ENCODE measurements around the gene MYO1H. TPM values are rescaled to one million over a fixed set of nuclear protein-coding genes. Genes with fewer than 3 reads are reported as not detected.
"Not testable (repeated sequence)": the region's sequence is repeated elsewhere in the genome, so short reads cannot be mapped to it uniquely, and the experiment has no call there.

Gene MYO1H
- total RNA-seq, 1 donor from 2014 or later: not detected

GRCh38 chr12:109466821-109467220, 119.1 kb downstream of the MYO1H start:
- Mint-ChIP-seq H3K27me3 (ENCODE audit: low read depth) (no peaks in the 10 kb centered on the region), H3K36me3 (ENCODE audit: low read depth) (peaks cover 9% of the 10 kb centered on the region), H3K9me3 (no peaks in the 10 kb centered on the region), H3K4me1 (peaks cover 56% of the 10 kb centered on the region), H3K4me3 (no peak overlapping the region), H3K27ac (ENCODE audit: unreplicated experiment) (no peak overlapping the region)
- DNase-seq (ENCODE audit: low read depth, low spot score): no peak
- no peak for TF ChIP-seq CTCF (conservative IDR thresholded peaks at IDR 0.05)

GRCh38 chr12:109467978-109468676, 120.4 kb downstream of the MYO1H start:
- H3K4me3 Mint-ChIP-seq: no peak overlapping the region
- H3K27ac Mint-ChIP-seq (ENCODE audit: unreplicated experiment): no peak overlapping the region
- H3K27me3 Mint-ChIP-seq (ENCODE audit: low read depth): no peaks in the 10 kb centered on the region
- no peak for TF ChIP-seq CTCF (conservative IDR thresholded peaks at IDR 0.05)
- H3K4me1 Mint-ChIP-seq: peaks cover 43% of the 10 kb centered on the region
- no peaks in the 10 kb centered on the region for H3K9me3 Mint-ChIP-seq
- DNase-seq (ENCODE audit: low read depth, low spot score): no peak
- peaks cover 9% of the 10 kb centered on the region for H3K36me3 Mint-ChIP-seq (ENCODE audit: low read depth)

- DNase-seq (ENCODE audit: low read depth, low spot score): no peak
- TF ChIP-seq CTCF (conservative IDR thresholded peaks at IDR 0.05): no peak
- Mint-ChIP-seq H3K27ac (ENCODE audit: unreplicated experiment) (no peak overlapping the region), H3K4me1 (peaks cover 32% of the 10 kb centered on the region), H3K4me3 (no peak overlapping the region), H3K36me3 (ENCODE audit: low read depth) (peaks cover 9% of the 10 kb centered on the region), H3K27me3 (ENCODE audit: low read depth) (no peaks in the 10 kb centered on the region), H3K9me3 (no peaks in the 10 kb centered on the region)
These were observed 121.8 kb downstream of the MYO1H start for GRCh38 chr12:109469517-109469916.

GRCh38 chr12:109473006-109473405, 125.3 kb downstream of the MYO1H start:
- H3K9me3 Mint-ChIP-seq: no peaks in the 10 kb centered on the region
- no peak for TF ChIP-seq CTCF (conservative IDR thresholded peaks at IDR 0.05)
- no peaks in the 10 kb centered on the region for H3K27me3 Mint-ChIP-seq (ENCODE audit: low read depth)
- DNase-seq (ENCODE audit: low read depth, low spot score): no peak
- H3K4me1 Mint-ChIP-seq: peaks cover 33% of the 10 kb centered on the region
- no peak overlapping the region for H3K27ac Mint-ChIP-seq (ENCODE audit: unreplicated experiment)
- peak overlapping the region; percentile 31 for H3K4me3 Mint-ChIP-seq
- peaks cover 5% of the 10 kb centered on the region for H3K36me3 Mint-ChIP-seq (ENCODE audit: low read depth)

GRCh38 chr12:109473526-109474270, 126.0 kb downstream of the MYO1H start:
- H3K27ac Mint-ChIP-seq (ENCODE audit: unreplicated experiment); H3K36me3 Mint-ChIP-seq (ENCODE audit: low read depth); DNase-seq (ENCODE audit: low read depth, low spot score); H3K27me3 Mint-ChIP-seq (ENCODE audit: low read depth); H3K9me3 Mint-ChIP-seq; H3K4me3 Mint-ChIP-seq: not testable (repeated sequence)
- peaks cover 33% of the 10 kb centered on the region for H3K4me1 Mint-ChIP-seq

- Mint-ChIP-seq H3K4me3 (peak overlapping the region; percentile 100), H3K36me3 (ENCODE audit: low read depth) (no peaks in the 10 kb centered on the region), H3K27me3 (ENCODE audit: low read depth) (no peaks in the 10 kb centered on the region), H3K27ac (ENCODE audit: unreplicated experiment) (no peak overlapping the region), H3K9me3 (no peaks in the 10 kb centered on the region), H3K4me1 (peaks cover 40% of the 10 kb centered on the region)
- TF ChIP-seq CTCF (conservative IDR thresholded peaks at IDR 0.05): no peak
- DNase-seq (ENCODE audit: low read depth, low spot score): no peak
These were observed 127.4 kb downstream of the MYO1H start for GRCh38 chr12:109475121-109475520.
